Activated CD4-positive, alpha-beta memory T cell treated with anti-CD3 and anti-CD28 coated beads for 36 hours (primary cell): ENCODE results near the gene C16orf90. TPM values are rescaled to one million over a fixed set of nuclear protein-coding genes. Genes with fewer than 3 reads are reported as not detected.

Experiments used
- CTCF ChIA-PET: fragments of 350-600 bp; sonication (Branson Sonifier 250); formaldehyde crosslinking; loops from one replicate; lab custom pipeline; 2021; ENCODE audit warnings: antibody characterized with exemption, inconsistent platforms; lab: Charles Lee
- POLR2A ChIA-PET: fragments of 350-600 bp; sonication (Branson Sonifier 250); formaldehyde crosslinking; loops from one replicate; lab custom pipeline; 2021; ENCODE audit warnings: antibody characterized with exemption; lab: Charles Lee
- DNase-seq: peaks from one replicate; pipeline ENCODE4 v3.0.0-alpha.2; 2020
- H3K27ac Mint-ChIP-seq: one replicate; pipeline ENCODE4 v1.8.0; 2021; ENCODE audit warnings: mixed read lengths
- H3K27me3 Mint-ChIP-seq: one replicate; pipeline ENCODE4 v1.8.0; 2021; ENCODE audit warnings: mixed read lengths
- H3K36me3 Mint-ChIP-seq: one replicate; pipeline ENCODE4 v1.8.0; 2021; ENCODE audit warnings: mixed read lengths
- H3K4me1 Mint-ChIP-seq: one replicate; pipeline ENCODE4 v1.8.0; 2021; ENCODE audit warnings: low read depth, mixed read lengths
- H3K4me3 Mint-ChIP-seq: one replicate; pipeline ENCODE4 v1.8.0; 2021; ENCODE audit warnings: mild to moderate bottlenecking, mixed read lengths
- H3K9me3 Mint-ChIP-seq: one replicate; pipeline ENCODE4 v1.8.0; 2021; ENCODE audit warnings: mixed read lengths
- intact Hi-C: fragments of 100-400 bp; cut with micrococcal nuclease; formaldehyde crosslinking; loops from one replicate; pipeline ENCODE4 v1.15.1; 2023
- total RNA-seq, 2 experiments: library from RNA; stranded (reverse); gene quantifications; one replicate each; pipeline ENCODE4 v1.2.3, GENCODE V29; 2021

Gene C16orf90
- total RNA-seq, 2 experiments from 2014 or later = not detected

DNA sequence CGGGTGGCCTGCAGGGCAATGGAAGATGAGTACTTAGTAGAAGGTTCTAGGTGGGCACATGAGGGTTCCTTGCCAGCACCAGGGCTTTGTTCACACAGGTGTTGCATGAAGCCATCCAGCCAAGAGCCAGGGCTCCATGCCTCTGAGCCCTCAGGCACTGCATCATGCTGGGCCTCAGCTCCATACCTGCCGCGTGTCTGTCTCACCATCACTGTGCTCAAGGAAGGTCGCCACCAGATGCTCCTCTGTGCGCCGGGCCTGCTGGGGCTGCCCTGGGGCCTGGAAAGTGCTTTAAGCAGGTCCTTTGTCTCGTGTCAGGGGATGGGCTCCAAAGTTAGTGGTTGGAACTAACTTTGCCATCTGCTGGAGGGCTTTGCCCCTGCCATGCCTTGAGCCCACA, 25.6 kb downstream of the C16orf90 start:
- CTCF ChIA-PET = no interaction called here
- no peak for DNase-seq
- H3K4me3 Mint-ChIP-seq = no peak overlapping the region
- H3K4me1 Mint-ChIP-seq = peaks cover 49% of the 10 kb centered on the region
- no peaks in the 10 kb centered on the region for H3K27me3 Mint-ChIP-seq
- H3K9me3 Mint-ChIP-seq = peaks cover 2% of the 10 kb centered on the region
- POLR2A ChIA-PET = no interaction called here
- intact Hi-C loops = no loop called here
- peaks cover 18% of the 10 kb centered on the region for H3K36me3 Mint-ChIP-seq
- H3K27ac Mint-ChIP-seq = no peak overlapping the region

DNA sequence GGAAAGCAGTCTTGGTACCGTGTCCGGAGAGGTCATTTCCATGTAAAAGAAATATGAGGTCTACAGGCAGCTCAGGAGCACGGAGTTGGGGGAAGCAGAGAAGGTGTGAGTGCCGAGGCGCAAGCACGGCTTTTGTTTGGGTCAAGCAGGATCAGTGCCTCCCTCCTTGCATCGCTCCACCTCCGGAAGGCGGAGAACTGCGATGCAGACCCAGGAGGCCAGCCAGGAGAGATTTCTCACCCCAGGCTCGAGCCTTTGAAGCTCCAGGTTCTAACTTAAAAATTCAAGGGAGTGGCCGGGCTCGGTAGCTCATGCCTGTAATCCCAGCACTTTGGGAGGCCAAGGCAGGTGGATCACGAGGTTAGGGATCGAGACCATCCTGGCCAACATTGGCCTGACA, 26.8 kb downstream of the C16orf90 start:
- peaks cover 2% of the 10 kb centered on the region for H3K9me3 Mint-ChIP-seq
- H3K27me3 Mint-ChIP-seq = no peaks in the 10 kb centered on the region
- intact Hi-C loops = no loop called here
- CTCF ChIA-PET = no interaction called here
- H3K4me1 Mint-ChIP-seq = peaks cover 60% of the 10 kb centered on the region
- no peak overlapping the region for H3K4me3 Mint-ChIP-seq
- H3K36me3 Mint-ChIP-seq = peaks cover 18% of the 10 kb centered on the region
- no peak for DNase-seq
- peak overlapping the region; percentile 43 for H3K27ac Mint-ChIP-seq
- POLR2A ChIA-PET = no interaction called here

DNA sequence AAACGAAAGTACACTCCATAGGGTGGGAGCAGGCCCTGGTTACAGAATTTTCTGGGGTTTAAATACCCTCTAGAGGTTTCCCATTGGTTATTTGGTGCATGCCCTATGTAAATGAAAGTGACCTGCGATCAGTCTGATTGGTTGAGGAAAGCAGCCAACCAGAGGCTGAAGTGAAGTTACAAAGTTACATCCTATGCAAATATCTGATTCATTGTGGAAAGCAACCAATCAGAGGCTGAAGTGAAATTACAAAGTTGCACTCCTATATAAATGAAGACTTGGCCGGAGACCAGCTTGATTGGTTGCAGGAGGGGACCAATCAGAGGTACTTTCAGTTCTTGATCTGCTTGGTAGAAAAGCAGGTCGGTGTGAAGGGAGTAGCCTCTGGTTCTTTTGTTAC, 27.4 kb downstream of the C16orf90 start:
- Mint-ChIP-seq H3K4me3 (no peak overlapping the region), H3K4me1 (peaks cover 56% of the 10 kb centered on the region), H3K9me3 (no peaks in the 10 kb centered on the region), H3K27ac (peak overlapping the region; percentile 43), H3K36me3 (peaks cover 18% of the 10 kb centered on the region), H3K27me3 (no peaks in the 10 kb centered on the region)
- DNase-seq = no peak
- intact Hi-C loops = no loop called here
- ChIA-PET CTCF (no interaction called here), POLR2A (no interaction called here)

DNA sequence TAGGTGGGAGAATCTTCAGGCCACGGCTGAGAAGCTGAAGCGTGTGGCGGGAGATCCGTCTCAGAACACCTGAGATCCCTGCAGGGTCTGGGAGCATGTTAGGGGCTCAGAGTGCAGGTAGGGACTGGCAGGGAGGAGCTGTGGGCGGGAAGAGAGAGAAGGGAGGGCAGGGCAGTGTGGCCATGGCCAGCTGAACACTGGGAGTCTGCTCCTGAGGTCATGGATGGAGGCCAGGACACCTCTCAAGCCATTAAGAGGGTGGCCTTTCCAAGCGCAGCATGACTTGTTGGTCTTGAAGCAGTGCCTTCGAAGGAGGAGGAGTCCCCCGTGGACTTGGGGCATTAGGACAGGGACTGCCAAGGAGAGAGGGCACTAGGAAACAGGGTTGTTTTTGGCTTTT, 28.1 kb downstream of the C16orf90 start:
- Mint-ChIP-seq H3K4me3 (no peak overlapping the region), H3K27ac (peak overlapping the region; percentile 10), H3K9me3 (no peaks in the 10 kb centered on the region), H3K27me3 (no peaks in the 10 kb centered on the region), H3K36me3 (peaks cover 14% of the 10 kb centered on the region), H3K4me1 (peaks cover 54% of the 10 kb centered on the region)
- CTCF ChIA-PET = no interaction called here
- intact Hi-C loops = no loop called here
- no peak for DNase-seq
- POLR2A ChIA-PET = no interaction called here

DNA sequence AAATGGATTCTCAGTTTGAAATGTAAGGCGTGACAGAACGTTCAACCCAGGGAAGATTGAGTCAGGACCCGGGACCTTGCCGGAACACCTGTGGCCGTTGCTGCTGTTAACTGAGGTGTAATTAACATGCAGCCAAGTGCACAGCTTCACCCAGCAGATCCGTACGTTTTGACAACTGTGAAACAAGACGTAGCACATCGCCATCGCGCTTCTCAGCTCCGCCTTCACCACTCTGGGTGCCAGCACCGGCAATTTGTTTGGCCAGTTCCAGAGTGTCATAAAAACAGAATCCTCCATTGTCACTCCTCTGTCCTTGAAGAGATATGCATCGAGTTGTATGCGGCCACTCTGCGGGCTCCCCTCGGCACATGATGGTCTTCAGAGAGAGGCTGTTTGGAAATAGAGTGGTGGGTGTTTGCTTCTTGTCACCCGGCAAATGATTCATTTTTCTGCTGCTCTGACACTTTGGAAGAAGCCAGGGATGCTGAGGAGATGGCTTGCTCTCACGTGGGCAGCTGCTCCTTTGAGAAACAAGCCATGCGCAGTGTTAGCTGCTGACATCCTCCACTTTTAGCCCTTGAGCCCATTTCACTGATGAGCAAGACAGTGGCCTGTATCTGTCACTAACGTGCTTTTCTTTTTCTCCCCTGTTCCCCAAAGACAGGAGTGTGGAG, 29.2 kb downstream of the C16orf90 start:
- DNase-seq = no peak
- Mint-ChIP-seq H3K36me3 (peaks cover 10% of the 10 kb centered on the region), H3K9me3 (no peaks in the 10 kb centered on the region), H3K4me1 (peaks cover 57% of the 10 kb centered on the region), H3K4me3 (no peak overlapping the region), H3K27ac (no peak overlapping the region), H3K27me3 (no peaks in the 10 kb centered on the region)
- ChIA-PET CTCF (no interaction called here), POLR2A (no interaction called here)
- intact Hi-C loops = no loop called here

DNA sequence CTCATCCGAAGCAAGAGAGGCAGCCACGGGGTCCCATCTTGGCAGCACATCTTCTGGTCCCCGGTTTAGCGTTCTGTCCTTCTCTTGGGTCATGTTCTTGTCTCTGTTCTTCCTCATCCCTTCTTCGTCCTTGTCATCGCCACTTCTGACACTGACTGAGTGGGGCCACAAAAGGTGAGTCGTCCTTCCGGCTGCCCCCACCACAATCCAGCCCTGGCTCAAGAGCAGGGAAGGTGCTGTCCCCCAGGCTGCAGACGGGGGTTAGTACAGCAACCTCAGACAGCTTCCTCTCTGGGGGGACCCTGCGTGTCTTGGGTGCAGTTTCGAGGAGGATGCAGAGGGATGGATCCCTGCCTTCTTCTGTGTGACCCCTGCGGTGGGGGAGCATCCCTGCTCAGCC, 30.0 kb downstream of the C16orf90 start:
- intact Hi-C loops = no loop called here
- Mint-ChIP-seq H3K27me3 (no peaks in the 10 kb centered on the region), H3K4me1 (peaks cover 59% of the 10 kb centered on the region), H3K36me3 (peaks cover 6% of the 10 kb centered on the region), H3K4me3 (no peak overlapping the region), H3K9me3 (no peaks in the 10 kb centered on the region), H3K27ac (no peak overlapping the region)
- ChIA-PET POLR2A (no interaction called here), CTCF (no interaction called here)
- DNase-seq = no peak

DNA sequence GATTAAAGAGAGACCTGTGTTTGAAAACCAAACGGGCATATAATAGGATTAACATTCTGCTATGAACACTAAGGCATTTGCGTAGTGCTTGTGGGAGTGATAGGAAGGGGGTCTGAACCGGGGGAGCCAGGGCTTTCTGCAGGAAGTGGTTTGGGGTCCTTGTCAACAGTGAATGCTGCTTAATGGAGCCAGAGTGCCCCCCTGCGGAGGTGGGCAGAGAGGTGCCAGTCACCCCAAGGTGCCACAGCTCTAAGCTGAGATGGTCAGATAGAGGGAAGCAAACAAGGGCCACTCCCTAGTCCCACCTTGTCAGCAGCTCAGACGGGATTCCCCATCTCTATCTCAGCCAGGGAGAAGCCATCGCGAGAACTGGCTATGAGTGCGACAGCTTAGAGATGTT, 34.1 kb downstream of the C16orf90 start:
- Mint-ChIP-seq H3K27me3 (no peaks in the 10 kb centered on the region), H3K27ac (no peak overlapping the region), H3K4me3 (no peak overlapping the region), H3K9me3 (no peaks in the 10 kb centered on the region), H3K4me1 (peaks cover 58% of the 10 kb centered on the region), H3K36me3 (no peaks in the 10 kb centered on the region)
- intact Hi-C loops = no loop called here
- POLR2A ChIA-PET = no interaction called here
- CTCF ChIA-PET = no interaction called here
- peak; percentile 44 for DNase-seq

DNA sequence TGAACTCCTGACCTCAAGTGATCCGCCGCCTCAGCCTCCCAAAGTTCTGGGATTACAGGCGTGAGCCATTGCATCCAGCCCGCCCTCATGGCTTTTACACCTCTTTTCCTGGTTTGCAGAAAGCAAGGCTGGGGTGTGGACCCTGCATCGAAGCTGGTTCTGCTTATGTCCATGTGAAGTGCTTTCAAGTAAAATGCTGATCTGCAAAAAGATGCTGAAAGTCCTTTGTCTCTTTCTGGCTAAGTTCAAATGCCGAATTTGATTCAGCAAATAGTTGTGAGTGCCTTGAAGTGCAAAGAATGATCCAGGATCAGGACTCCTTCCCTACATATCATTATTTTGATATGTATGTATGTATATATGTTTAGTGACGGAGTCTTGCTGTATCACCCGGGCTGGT, 34.7 kb downstream of the C16orf90 start:
- CTCF ChIA-PET = no interaction called here
- peaks cover 56% of the 10 kb centered on the region for H3K4me1 Mint-ChIP-seq

DNA sequence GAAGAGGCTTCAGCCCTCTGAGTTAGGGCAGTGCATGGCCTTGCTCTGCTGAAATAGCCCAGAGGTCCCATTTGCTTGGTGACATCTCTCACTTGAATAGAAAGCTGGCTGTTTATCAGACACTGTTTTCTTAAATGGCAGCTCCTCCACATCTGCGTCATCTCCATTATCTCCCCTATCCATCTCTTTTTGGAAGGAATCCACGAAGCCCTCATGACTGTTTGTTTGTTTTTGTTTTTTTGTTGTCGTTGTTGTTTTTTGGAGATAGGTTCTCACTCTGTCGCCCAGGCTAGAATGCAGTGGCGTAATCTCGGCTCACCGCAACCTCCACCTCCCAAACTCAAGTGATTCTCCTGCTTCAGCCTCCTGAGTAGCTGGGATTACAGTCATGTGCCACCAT, 35.2 kb downstream of the C16orf90 start:
- CTCF ChIA-PET = no interaction called here
- Mint-ChIP-seq H3K4me1 (peaks cover 52% of the 10 kb centered on the region), H3K27me3 (no peaks in the 10 kb centered on the region), H3K27ac (peak overlapping the region; percentile 19), H3K4me3 (peak overlapping the region; percentile 21), H3K36me3 (no peaks in the 10 kb centered on the region), H3K9me3 (no peaks in the 10 kb centered on the region)
- DNase-seq = no peak
- POLR2A ChIA-PET = no interaction called here
- intact Hi-C loops = no loop called here

More for the DNA sequence above, 34.7 kb downstream of the C16orf90 start:
- Mint-ChIP-seq H3K36me3 (no peaks in the 10 kb centered on the region), H3K9me3 (no peaks in the 10 kb centered on the region), H3K27me3 (no peaks in the 10 kb centered on the region), H3K4me3 (no peak overlapping the region), H3K27ac (no peak overlapping the region)
- DNase-seq = no peak
- POLR2A ChIA-PET = no interaction called here
- intact Hi-C loops = no loop called here

DNA sequence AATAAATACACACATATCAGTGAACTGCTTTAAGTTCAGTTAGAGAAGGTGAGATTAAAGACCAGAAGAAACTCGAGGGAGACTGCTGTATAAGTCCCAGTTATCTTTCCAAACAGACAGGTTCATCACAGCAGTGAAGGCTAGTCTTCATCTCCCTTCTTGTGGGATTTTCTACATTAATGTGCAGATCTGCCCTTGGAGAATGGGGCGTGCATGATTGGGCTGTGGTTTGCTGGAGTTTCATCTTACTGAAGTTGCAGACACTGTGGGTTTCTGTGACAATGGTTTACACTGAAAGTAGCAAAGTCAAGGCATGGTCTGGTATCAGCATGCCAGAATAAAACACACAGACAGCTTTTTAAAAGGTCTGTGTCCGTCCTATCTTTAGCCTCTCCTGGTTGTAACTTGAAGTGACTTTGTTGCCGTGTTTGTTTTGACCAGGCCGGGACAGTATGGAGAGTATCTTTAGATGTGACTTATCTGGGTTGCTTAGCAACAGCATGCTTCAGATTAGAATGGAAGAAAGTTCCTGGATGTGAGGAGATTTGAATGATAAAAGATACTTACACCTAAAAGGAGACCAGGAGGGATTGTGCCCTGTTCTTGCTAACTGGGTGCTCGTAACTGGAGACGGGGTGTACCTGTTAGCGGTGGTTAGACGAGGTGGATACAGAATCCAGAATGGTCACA, 35.7 kb downstream of the C16orf90 start:
- H3K27ac Mint-ChIP-seq = peak overlapping the region; percentile 92
- CTCF ChIA-PET = no interaction called here
- peak; percentile 49 for DNase-seq
- no peaks in the 10 kb centered on the region for H3K36me3 Mint-ChIP-seq
- POLR2A ChIA-PET = no interaction called here
- H3K4me1 Mint-ChIP-seq = peaks cover 51% of the 10 kb centered on the region
- no peaks in the 10 kb centered on the region for H3K27me3 Mint-ChIP-seq
- H3K9me3 Mint-ChIP-seq = no peaks in the 10 kb centered on the region
- peak overlapping the region; percentile 85 for H3K4me3 Mint-ChIP-seq
- intact Hi-C loops = loop anchor here (1.0 to 5.0 kb wide), 5 partner anchors 41 to 287 kb away; partner anchors contain the start of genes ZNF174, ZNF263 and ZSCAN32

DNA sequence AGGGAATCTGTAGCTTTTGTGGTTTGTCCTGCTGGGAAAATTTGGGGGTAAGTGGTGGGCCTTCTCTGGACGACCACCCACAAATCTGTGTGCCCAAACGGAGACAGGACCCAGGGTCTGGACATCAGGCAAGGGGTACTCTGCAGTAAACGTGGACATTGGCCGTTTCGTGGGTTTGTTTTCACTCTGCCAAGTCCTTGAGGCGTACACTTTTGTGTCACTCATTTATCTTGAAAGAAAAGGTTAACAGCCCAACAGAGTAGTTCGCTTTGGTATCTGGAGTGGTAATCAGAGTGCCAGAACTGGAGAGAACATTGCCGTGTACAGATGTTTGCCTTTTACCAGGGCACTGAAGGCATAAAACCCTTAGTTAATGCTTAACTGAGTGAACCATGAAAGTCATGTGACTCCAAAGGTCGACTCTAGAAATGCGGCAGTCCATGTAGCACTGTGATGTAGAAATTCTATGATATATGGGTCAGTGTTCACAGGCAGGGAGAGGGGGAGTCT, 36.4 kb downstream of the C16orf90 start:
- Mint-ChIP-seq H3K4me1 (peaks cover 45% of the 10 kb centered on the region), H3K9me3 (no peaks in the 10 kb centered on the region), H3K27me3 (no peaks in the 10 kb centered on the region), H3K4me3 (peak overlapping the region; percentile 85), H3K36me3 (no peaks in the 10 kb centered on the region), H3K27ac (peak overlapping the region; percentile 92)
- intact Hi-C loops = loop anchor here (1.0 to 5.0 kb wide), 5 partner anchors 41 to 287 kb away; partner anchors contain the start of genes ZNF174, ZNF263 and ZSCAN32
- CTCF ChIA-PET = interaction anchor here (1.1 kb wide), 1 partner anchor 329 kb away, joined by 3 read pairs; no protein-coding TSS in a partner anchor
- POLR2A ChIA-PET = interaction anchor here (0.8 to 1.3 kb wide), 3 partner anchors 15 to 223 kb away, joined by 3 to 5 read pairs (median 4); partner anchors contain the start of genes NAA60, ZNF174 and ZSCAN32
- DNase-seq = no peak

DNA sequence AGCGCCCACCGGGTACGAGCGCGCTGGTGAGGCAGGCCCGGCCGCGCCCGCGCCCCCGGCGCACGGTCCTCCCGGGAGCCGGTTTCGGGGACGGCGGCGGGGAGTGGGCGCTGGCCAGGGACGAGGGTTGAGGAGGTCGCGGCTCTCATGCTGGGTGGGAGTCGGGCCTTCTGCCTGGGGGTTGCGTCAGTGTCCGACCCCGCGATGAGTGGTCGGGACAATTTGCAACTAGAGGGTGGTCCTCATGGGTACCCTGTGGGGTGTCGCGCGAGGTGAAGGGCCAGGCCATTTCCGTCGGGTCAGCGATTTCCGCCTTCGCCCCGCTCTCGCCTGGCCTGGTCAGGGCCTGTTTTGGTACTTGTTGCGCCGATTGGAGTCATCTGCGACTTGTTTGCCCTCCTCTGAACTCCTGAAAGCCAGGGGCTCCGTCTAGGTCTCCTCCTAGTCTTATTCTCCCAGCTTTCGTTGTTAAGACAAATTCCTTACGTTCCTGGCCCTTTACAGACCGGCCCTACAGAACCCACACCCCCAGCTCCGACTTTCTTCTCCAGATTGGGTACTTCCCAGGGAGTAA, 36.9 kb downstream of the C16orf90 start:
- CTCF ChIA-PET = interaction anchor here (1.1 kb wide), 1 partner anchor 329 kb away, joined by 3 read pairs; no protein-coding TSS in a partner anchor
- H3K27ac Mint-ChIP-seq = peak overlapping the region; percentile 92
- POLR2A ChIA-PET = interaction anchor here (0.8 to 1.3 kb wide), 3 partner anchors 14 to 223 kb away, joined by 3 to 5 read pairs (median 4); partner anchors contain the start of genes NAA60, ZNF174 and ZSCAN32
- peak; percentile 18 for DNase-seq
- H3K4me1 Mint-ChIP-seq = peaks cover 41% of the 10 kb centered on the region
- H3K36me3 Mint-ChIP-seq = no peaks in the 10 kb centered on the region
- no peaks in the 10 kb centered on the region for H3K27me3 Mint-ChIP-seq
- H3K9me3 Mint-ChIP-seq = no peaks in the 10 kb centered on the region
- intact Hi-C loops = loop anchor here (5.0 kb wide), 2 partner anchors 176 to 286 kb away; partner anchors contain the start of gene ZNF263
- H3K4me3 Mint-ChIP-seq = peak overlapping the region; percentile 85
